Activated naive CD8-positive, alpha-beta T cell (primary cell): ENCODE data around the gene C2CD4D.

Experiments
- H3K27ac Mint-ChIP-seq: one replicate; pipeline ENCODE4 v1.8.0; 2021; ENCODE audit warnings: mixed read lengths
- H3K27me3 Mint-ChIP-seq: one replicate; pipeline ENCODE4 v1.8.0; 2021; ENCODE audit warnings: mixed read lengths
- H3K36me3 Mint-ChIP-seq: one replicate; pipeline ENCODE4 v1.8.0; 2021; ENCODE audit warnings: mixed read lengths
- H3K4me1 Mint-ChIP-seq: one replicate; pipeline ENCODE4 v1.8.0; 2021; ENCODE audit warnings: low read depth, mixed read lengths
- H3K4me3 Mint-ChIP-seq: one replicate; pipeline ENCODE4 v1.8.0; 2021; ENCODE audit warnings: mild to moderate bottlenecking, mixed read lengths
- H3K9me3 Mint-ChIP-seq: one replicate; pipeline ENCODE4 v1.8.0; 2021; ENCODE audit warnings: low read depth, mixed read lengths

Gene C2CD4D

DNA sequence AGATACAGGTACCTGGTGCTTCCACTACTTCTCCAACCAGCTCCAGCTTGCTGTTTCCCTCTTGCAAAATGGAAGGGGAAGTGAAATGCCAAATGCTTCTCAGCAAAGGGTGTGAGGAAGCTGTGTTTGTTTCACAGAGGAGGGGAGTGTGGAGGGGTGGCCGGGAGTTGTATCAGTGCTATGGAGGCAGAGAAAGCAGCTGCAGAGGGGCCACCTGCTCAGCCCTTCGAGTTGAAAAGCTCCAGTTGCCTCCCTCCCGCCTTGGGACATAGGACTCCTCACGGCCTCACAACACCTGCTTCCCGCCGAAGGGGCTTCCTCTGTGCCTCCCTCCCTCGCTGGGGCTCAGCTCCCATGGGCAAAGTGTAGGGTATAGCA, 22.3 kb downstream of the C2CD4D start:
- H3K4me1 Mint-ChIP-seq: peaks cover 46% of the 10 kb centered on the region

DNA sequence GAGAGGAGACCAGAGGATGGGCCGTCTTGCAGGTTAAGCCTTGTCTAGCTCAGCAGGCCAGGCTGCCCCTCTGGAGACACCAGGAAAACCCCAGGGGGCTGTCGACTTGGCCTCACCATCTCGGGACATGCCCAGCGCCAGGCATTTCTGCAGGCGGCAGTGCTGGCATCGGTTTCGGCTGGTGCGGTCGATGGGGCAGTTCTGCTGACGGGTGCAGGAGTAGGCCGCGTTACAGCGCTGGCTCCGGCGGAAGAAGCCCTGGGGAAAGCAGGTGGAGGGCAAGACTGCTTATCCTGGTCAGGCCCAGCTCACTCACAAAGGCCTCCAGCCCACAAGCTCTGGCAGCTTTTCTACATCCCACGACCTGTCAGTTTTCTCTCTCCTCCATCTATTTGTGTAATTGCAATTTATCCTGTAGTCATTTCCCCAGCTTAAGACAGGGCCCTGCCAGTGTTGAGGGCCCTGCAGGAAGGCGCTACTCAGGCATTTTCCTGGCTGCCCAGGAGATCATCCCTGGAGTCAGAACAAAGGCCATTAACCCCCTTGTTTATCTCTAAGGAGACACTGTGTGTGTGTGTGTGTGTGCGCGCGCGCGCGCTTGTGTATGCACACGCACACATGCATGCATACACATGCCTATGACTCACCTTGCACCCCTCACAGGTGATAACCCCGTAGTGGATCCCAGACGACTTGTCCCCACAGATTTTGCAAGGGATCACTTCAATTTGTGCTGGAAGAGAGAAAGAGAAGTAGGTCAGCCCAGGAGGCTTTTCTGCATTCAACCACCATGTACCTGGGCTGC, 22.9 kb downstream of the C2CD4D start:
- H3K4me3 Mint-ChIP-seq: no peak overlapping the region
- no peaks in the 10 kb centered on the region for H3K36me3 Mint-ChIP-seq
- no peaks in the 10 kb centered on the region for H3K27me3 Mint-ChIP-seq
- H3K27ac Mint-ChIP-seq: no peak overlapping the region
- peaks cover 41% of the 10 kb centered on the region for H3K4me1 Mint-ChIP-seq
- H3K9me3 Mint-ChIP-seq: no peaks in the 10 kb centered on the region

More for the DNA sequence above, 22.3 kb downstream of the C2CD4D start:
- Mint-ChIP-seq H3K4me3 (no peak overlapping the region), H3K27ac (no peak overlapping the region), H3K27me3 (no peaks in the 10 kb centered on the region), H3K36me3 (no peaks in the 10 kb centered on the region), H3K9me3 (no peaks in the 10 kb centered on the region)

DNA sequence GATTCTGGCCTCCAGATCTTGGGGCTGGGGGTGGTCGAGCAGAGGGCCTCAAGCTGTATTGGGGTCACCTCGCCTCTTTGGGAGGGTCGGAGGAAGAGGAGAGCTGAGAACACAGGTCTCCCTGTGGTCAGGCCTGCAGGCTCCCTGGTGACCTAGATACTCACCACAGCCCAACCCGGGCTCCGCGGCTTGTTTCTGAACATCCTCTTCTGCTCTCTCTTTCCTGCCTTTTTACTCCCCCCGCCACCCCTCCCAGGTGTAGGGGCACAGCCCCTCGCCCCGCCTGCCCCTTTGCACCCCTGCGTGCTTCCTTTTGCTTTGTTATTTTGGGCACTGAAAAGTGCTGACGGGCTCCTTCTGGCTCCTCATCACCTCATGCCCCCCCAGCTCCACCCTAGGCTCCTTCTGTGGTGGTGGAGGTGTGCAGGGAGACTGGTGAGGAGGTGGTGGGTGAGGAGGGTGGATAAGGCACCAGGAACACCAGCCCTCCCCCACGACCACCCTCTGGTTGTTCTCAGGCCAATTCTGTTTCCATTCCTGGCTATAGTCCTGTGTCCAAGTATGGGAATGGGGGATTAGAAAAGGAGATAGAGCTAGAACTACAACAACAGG, 23.8 kb downstream of the C2CD4D start:
- Mint-ChIP-seq H3K36me3 (no peaks in the 10 kb centered on the region), H3K27ac (no peak overlapping the region), H3K4me1 (peaks cover 32% of the 10 kb centered on the region), H3K9me3 (no peaks in the 10 kb centered on the region), H3K4me3 (no peak overlapping the region), H3K27me3 (no peaks in the 10 kb centered on the region)

- H3K27ac Mint-ChIP-seq: no peak overlapping the region
- no peak overlapping the region for H3K4me3 Mint-ChIP-seq
- H3K4me1 Mint-ChIP-seq: peaks cover 27% of the 10 kb centered on the region
- H3K9me3 Mint-ChIP-seq: no peaks in the 10 kb centered on the region
- H3K36me3 Mint-ChIP-seq: no peaks in the 10 kb centered on the region
- no peaks in the 10 kb centered on the region for H3K27me3 Mint-ChIP-seq
These were observed 24.6 kb downstream of the C2CD4D start for GRCh38 chr1:151814971-151815545.

DNA sequence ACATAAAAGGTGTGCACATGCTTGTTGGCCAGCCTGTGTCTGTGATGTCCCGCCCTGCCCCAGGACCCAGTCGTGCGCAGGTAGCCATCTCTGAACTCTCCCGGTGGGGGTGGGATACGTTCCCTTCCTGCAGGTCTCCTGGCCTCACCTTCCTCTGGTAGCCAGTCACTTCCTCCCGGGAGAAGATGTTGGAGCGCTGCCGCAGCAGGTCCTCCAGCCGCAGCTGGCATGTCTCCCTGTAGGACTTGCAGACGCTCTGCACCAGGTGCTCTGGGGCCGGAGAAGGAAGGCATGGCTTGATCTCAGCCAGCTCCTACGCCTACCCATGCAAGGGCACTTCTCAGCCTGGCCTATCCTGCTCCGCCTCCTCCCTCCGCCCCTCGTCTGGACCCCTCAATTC, 25.2 kb downstream of the C2CD4D start:
- Mint-ChIP-seq H3K27ac (no peak overlapping the region), H3K4me1 (peaks cover 24% of the 10 kb centered on the region)

GRCh38 chr1:151813271-151813977, 26.2 kb downstream of the C2CD4D start:
- Mint-ChIP-seq H3K9me3 (no peaks in the 10 kb centered on the region), H3K27ac (no peak overlapping the region), H3K36me3 (no peaks in the 10 kb centered on the region), H3K4me1 (peaks cover 24% of the 10 kb centered on the region), H3K4me3 (no peak overlapping the region), H3K27me3 (no peaks in the 10 kb centered on the region)

More for the DNA sequence above, 25.2 kb downstream of the C2CD4D start:
- H3K36me3 Mint-ChIP-seq: no peaks in the 10 kb centered on the region
- no peak overlapping the region for H3K4me3 Mint-ChIP-seq
- H3K9me3 Mint-ChIP-seq: no peaks in the 10 kb centered on the region
- no peaks in the 10 kb centered on the region for H3K27me3 Mint-ChIP-seq

DNA sequence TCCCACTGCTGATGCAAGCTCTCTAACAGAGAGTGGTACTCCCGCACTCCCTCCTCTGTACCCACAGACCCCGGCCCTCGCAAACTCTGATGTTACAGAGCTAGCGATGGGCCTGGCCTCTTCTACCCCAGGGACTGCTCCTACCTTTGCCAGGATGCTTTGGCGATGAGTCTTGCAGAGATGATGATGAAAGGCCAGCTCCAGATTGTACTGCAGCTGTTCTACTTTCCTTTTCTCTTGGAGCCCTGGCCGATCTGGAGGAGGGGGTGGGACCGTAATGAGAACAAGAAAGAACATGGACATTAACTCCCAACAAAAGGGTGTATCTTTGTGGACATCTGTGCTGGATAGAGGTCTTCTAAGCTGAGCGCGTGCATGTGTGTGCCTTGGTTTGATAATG, 28.4 kb downstream of the C2CD4D start:
- H3K4me3 Mint-ChIP-seq: no peak overlapping the region
- no peak overlapping the region for H3K27ac Mint-ChIP-seq
- no peaks in the 10 kb centered on the region for H3K27me3 Mint-ChIP-seq
- no peaks in the 10 kb centered on the region for H3K36me3 Mint-ChIP-seq
- peaks cover 19% of the 10 kb centered on the region for H3K4me1 Mint-ChIP-seq
- no peaks in the 10 kb centered on the region for H3K9me3 Mint-ChIP-seq

GRCh38 chr1:151809985-151810556, 29.5 kb downstream of the C2CD4D start:
- H3K9me3 Mint-ChIP-seq: no peaks in the 10 kb centered on the region
- peaks cover 9% of the 10 kb centered on the region for H3K4me1 Mint-ChIP-seq
- no peaks in the 10 kb centered on the region for H3K36me3 Mint-ChIP-seq
- no peak overlapping the region for H3K4me3 Mint-ChIP-seq
- no peaks in the 10 kb centered on the region for H3K27me3 Mint-ChIP-seq
- no peak overlapping the region for H3K27ac Mint-ChIP-seq

- Mint-ChIP-seq H3K27me3 (no peaks in the 10 kb centered on the region), H3K27ac (no peak overlapping the region), H3K4me3 (no peak overlapping the region), H3K4me1 (peaks cover 5% of the 10 kb centered on the region), H3K9me3 (no peaks in the 10 kb centered on the region), H3K36me3 (no peaks in the 10 kb centered on the region)
These were observed 30.2 kb downstream of the C2CD4D start for GRCh38 chr1:151809290-151809984.

DNA sequence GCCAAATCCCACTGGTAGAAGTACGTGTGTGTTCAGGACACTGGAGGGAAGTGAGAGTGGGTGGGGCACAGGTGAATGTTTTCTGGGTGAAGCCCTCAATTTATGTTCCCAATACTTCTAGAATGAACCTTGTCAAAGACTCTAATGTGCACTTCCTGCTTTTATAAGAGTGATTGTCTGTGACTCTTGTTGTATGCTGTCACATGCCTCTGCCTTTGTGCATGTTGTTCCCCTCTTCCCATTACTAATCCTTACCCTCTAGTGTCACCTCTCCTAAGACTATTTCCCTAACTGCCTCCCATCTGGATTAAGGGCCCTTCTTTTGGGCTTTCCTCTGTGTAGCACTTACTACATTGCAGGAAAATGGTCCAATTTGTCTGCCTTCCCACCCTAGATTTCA, 31.9 kb downstream of the C2CD4D start:
- H3K27me3 Mint-ChIP-seq: no peaks in the 10 kb centered on the region
- H3K4me3 Mint-ChIP-seq: no peak overlapping the region
- H3K36me3 Mint-ChIP-seq: no peaks in the 10 kb centered on the region
- H3K4me1 Mint-ChIP-seq: peaks cover 2% of the 10 kb centered on the region
- H3K27ac Mint-ChIP-seq: no peak overlapping the region
- H3K9me3 Mint-ChIP-seq: no peaks in the 10 kb centered on the region

- Mint-ChIP-seq H3K27ac (no peak overlapping the region), H3K27me3 (no peaks in the 10 kb centered on the region), H3K4me1 (no peaks in the 10 kb centered on the region), H3K9me3 (no peaks in the 10 kb centered on the region), H3K36me3 (no peaks in the 10 kb centered on the region), H3K4me3 (no peak overlapping the region)
These were observed 32.5 kb downstream of the C2CD4D start for GRCh38 chr1:151807131-151807530.

DNA sequence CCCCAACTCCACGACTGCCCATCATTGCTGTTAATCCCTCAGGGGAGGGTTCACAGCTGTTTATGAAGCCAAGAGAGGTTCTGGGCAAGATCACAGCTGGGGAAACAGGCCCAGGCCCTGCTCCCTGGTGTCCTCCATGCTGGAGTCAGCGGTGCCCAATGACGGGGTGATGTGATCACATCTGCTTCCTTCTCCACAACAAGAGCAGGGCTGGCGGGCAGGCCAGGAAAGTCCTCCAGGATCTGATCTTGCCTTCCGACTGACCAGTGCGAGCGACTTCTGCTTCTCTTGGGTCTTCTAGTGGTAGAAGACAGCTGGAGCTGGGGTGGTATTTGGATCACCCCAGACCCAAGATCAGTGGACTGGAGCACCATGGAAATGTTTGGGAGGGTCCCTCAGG, 33.5 kb downstream of the C2CD4D start:
- H3K4me1 Mint-ChIP-seq: no peaks in the 10 kb centered on the region
- no peaks in the 10 kb centered on the region for H3K36me3 Mint-ChIP-seq
- no peaks in the 10 kb centered on the region for H3K9me3 Mint-ChIP-seq
- H3K4me3 Mint-ChIP-seq: no peak overlapping the region
- no peaks in the 10 kb centered on the region for H3K27me3 Mint-ChIP-seq
- no peak overlapping the region for H3K27ac Mint-ChIP-seq

DNA sequence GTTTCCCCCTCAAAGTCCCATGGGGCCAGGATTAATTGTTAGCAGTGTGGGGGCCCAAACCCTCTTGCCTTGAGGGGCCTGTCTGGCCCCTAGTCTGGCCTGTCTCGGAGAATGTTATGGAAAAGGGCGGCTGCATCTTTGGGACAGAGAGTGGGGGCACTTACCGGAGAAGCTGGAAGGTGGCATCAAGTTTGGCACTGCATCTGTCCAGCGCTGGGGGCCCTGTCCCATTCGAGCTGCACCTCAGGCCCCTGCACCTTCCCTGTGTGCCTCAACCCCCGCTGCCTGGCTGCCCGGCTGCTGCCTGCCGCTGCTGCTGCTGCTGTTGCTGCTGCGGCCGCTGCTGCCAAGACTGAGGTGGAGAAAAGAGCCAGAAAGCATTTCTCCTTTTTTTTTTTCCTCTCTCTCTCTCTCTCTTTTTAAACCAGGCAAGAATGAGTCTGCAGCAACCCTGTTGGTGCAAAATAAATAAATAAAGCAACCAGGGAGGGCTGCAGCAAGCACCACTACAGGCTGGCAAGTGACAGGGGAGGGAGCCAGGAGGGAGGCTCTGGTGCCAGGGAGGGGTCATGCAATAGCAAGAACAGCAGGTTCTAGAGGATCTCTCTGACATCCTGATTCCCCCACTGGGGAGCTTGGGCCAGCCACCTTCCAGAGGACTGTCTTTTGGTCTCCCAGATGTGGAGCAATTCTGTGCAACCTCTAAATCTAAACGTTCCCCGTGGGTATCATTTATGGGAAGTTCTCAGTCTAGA, 34.4 kb downstream of the C2CD4D start, which contains the start of gene LINGO4:
LINGO4 (minus strand) TSS at position 354 of the 755 bp plus-strand sequence. CDS start 2,715 bp downstream, outside the sequence.
- Mint-ChIP-seq H3K4me3 (no peak within 1 kb of the TSS), H3K27me3 (no peaks in the 10 kb centered on the region), H3K36me3 (no peaks in the 10 kb centered on the region), H3K4me1 (peaks cover 3% of the 10 kb centered on the region), H3K27ac (no peak within 1 kb of the TSS), H3K9me3 (no peaks in the 10 kb centered on the region)

DNA sequence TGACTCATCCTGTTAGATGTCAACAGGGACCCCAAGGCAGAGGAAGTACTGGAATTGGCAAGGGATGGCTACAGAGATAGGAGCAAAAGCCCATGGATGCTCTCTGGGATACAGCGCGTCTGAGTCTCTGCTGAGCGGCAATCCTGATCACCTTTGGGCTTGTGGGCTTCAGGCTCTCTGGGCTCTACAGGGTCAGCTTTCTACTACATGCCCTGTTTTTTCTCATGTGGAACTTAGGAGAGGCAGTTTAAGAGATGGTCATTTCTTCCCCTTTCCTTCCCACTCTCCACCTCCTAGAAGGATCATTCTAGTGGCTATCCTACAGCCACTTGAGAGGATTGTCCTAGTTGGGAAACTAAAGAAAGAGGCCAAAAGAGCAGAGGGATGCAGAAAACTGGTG, 35.7 kb downstream of the C2CD4D start:
- no peaks in the 10 kb centered on the region for H3K27me3 Mint-ChIP-seq
- no peaks in the 10 kb centered on the region for H3K9me3 Mint-ChIP-seq
- no peak overlapping the region for H3K27ac Mint-ChIP-seq
- peaks cover 8% of the 10 kb centered on the region for H3K4me1 Mint-ChIP-seq
- peaks cover 1% of the 10 kb centered on the region for H3K36me3 Mint-ChIP-seq
- no peak overlapping the region for H3K4me3 Mint-ChIP-seq
